Measurements from ENCODE around the gene MC2R.

DNA sequence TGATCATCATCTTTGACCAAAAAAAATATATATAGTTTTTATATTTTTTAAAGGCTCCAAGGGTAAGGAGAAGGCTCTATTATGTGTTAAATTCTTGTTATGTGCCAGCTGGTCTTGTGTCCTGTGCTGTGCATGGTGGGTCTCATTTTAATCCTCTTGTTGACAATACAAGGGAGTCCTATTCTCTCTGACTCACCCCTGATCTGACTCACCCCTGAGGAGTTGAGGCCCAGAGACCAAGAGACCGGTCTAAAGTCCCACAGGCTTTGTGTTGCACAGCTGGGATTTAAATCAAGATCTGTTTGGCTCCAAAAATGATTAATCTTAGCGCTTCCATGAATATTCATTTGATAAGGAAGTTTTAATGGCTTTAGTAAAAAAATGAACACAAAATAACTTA lies 25.7 kb downstream of the MC2R start:
- TF ChIP-seq EP300 (IDR thresholded peaks at IDR 0.05): no peak
- TF ChIP-seq, protein P1, sequence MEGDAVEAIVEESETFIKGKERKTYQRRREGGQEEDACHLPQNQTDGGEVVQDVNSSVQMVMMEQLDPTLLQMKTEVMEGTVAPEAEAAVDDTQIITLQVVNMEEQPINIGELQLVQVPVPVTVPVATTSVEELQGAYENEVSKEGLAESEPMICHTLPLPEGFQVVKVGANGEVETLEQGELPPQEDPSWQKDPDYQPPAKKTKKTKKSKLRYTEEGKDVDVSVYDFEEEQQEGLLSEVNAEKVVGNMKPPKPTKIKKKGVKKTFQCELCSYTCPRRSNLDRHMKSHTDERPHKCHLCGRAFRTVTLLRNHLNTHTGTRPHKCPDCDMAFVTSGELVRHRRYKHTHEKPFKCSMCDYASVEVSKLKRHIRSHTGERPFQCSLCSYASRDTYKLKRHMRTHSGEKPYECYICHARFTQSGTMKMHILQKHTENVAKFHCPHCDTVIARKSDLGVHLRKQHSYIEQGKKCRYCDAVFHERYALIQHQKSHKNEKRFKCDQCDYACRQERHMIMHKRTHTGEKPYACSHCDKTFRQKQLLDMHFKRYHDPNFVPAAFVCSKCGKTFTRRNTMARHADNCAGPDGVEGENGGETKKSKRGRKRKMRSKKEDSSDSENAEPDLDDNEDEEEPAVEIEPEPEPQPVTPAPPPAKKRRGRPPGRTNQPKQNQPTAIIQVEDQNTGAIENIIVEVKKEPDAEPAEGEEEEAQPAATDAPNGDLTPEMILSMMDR (IDR thresholded peaks at IDR 0.05): no peak
